Measurements from ENCODE around the gene TMIGD2.

DNA sequence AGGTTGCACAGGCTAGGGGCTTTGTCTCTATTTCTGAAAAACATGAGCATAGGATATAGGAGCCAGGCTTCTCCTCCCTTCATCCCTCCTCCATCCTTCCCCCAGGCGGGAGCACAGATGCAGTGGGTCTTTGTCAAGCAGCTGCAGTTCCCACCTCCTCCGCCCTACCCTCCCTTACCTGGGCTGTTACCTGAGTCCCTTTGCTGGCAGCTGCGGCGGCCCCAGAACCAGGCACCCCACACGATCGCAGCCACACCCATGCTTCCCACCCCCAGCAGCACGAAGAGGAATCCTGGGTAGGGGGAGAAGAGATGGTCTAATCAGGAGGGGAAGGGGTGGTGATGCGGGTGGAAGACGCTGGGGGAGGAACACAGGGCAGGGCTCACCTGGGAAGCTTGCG lies 7.8 kb downstream of the TMIGD2 start:
- TF ChIP-seq EZH2phosphoT487 (IDR thresholded peaks at IDR 0.05): no peak
- TF ChIP-seq, protein P1, sequence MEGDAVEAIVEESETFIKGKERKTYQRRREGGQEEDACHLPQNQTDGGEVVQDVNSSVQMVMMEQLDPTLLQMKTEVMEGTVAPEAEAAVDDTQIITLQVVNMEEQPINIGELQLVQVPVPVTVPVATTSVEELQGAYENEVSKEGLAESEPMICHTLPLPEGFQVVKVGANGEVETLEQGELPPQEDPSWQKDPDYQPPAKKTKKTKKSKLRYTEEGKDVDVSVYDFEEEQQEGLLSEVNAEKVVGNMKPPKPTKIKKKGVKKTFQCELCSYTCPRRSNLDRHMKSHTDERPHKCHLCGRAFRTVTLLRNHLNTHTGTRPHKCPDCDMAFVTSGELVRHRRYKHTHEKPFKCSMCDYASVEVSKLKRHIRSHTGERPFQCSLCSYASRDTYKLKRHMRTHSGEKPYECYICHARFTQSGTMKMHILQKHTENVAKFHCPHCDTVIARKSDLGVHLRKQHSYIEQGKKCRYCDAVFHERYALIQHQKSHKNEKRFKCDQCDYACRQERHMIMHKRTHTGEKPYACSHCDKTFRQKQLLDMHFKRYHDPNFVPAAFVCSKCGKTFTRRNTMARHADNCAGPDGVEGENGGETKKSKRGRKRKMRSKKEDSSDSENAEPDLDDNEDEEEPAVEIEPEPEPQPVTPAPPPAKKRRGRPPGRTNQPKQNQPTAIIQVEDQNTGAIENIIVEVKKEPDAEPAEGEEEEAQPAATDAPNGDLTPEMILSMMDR (IDR thresholded peaks at IDR 0.05): no peak

All from neural progenitor cell (in vitro differentiated cells).